ENCODE data around the gene UCN3. TPM values are rescaled to one million over a fixed set of nuclear protein-coding genes. Genes with fewer than 3 reads are reported as not detected.
A peak's percentile ranks its signal among the peaks of the same experiment; 100 is the strongest.

Gene UCN3
- total and polyA plus RNA-seq, 9 of the 15 experiments (the other 6 are each of a cell fraction or from before 2014, with no cell fraction given) = not detected

DNA sequence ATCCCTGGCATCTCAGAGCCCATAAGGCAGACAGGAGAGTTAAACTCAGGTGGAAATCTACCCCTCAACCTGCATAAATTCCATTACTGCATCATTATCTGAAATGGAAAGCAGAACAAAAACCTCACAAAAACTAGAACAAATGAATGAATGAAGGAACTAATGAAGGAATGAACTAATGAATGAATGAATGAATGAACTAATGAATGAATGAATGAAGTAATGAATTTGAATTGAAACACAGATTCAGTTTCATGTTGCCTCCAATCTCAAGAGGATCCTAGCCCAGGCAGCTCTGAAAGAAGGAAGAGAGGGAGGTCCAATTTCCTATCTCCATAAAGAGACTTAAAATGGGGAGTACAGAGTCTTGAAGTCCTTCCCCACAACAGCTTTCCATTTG, 1.9 kb upstream of the UCN3 start:
- Histone ChIP-seq H3K27ac (ENCODE audit: extremely low read depth, low read depth, low read length) (no peak overlapping the region), H3K79me2 (ENCODE audit: control insufficient read depth, insufficient read depth, low read length) (no peaks in the 10 kb centered on the region), H3K4me1 (replicated peaks in 1 of 2; ENCODE audit: control insufficient read depth in 2 of 2, insufficient read depth in 2 of 2, low read length in 2 of 2) (peaks cover 3 to 8% of the 10 kb centered on the region in 2 experiments; a peak in 4 of 5 replicates), H3K9ac (ENCODE audit: insufficient read depth in 1 of 2, low read depth in 2 of 2, low read length in 2 of 2) (no peak overlapping the region), H3K4me2 (ENCODE audit: insufficient read depth, low read length) (no peak overlapping the region), H4K20me1 (replicated peaks; ENCODE audit: control insufficient read depth, insufficient read depth, low read length) (no peaks in the 10 kb centered on the region), H3K27me3 (ENCODE audit: control insufficient read depth in 2 of 2, insufficient read depth in 2 of 2, low read length in 2 of 2) (peaks cover 0 to 5% of the 10 kb centered on the region in 2 experiments; a peak in 3 of 5 replicates), H3K9me3 (replicated peaks; ENCODE audit: control insufficient read depth, insufficient read depth, low read depth, low read length) (no peaks in the 10 kb centered on the region), H3K4me3 (no peak overlapping the region), H2AFZ (ENCODE audit: low read depth, low read length) (no peak overlapping the region), H3K36me3 (ENCODE audit: control insufficient read depth, insufficient read depth, low read length) (no peaks in the 10 kb centered on the region), H3K9me1 (ENCODE audit: control insufficient read depth, insufficient read depth, low read length) (no peaks in the 10 kb centered on the region)
- ChIA-PET CTCF (ENCODE audit: low intra/inter-chr PET ratio) (no interaction called here), POLR2A (interaction anchor here (0.7 kb wide), 1 partner anchor 311 kb away, joined by 3 read pairs; no protein-coding TSS in a partner anchor)
- DNase-seq (ENCODE audit: extremely low read depth in 1 of 4, low spot score in 3 of 4) = no peak
- TF ChIP-seq BCOR (IDR thresholded peaks at IDR 0.05) (0 out of 2 replicates have a peak, but pooled peaks have one; percentile 21), NFRKB (IDR thresholded peaks at IDR 0.05; ENCODE audit: low read depth) (peak; percentile 55; the same call in 1 of the 2 replicates), CBX3 (IDR thresholded peaks at IDR 0.05; ENCODE audit: borderline replicate concordance in 1 of 2, low read length in 2 of 2) (no peak), HMG20A (CRISPR knock-in tag; conservative IDR thresholded peaks at IDR 0.05) (no peak), ZNF24 (IDR thresholded peaks at IDR 0.05) (peak; percentile 100), ZBTB17 (CRISPR knock-in tag; IDR thresholded peaks at IDR 0.05) (no peak), ZNF318 (IDR thresholded peaks at IDR 0.05; ENCODE audit: borderline replicate concordance in 1 of 2, low read depth in 1 of 2) (peak in 1 of 2 experiments; percentile 79; a peak in 2 of 4 replicates), KAT8 (IDR thresholded peaks at IDR 0.05; ENCODE audit: low read depth) (no peak)
- in situ Hi-C loops (cut with MboI) = no loop called here
- ATAC-seq = no peak
- FAIRE-seq = no peak
- BruUV-seq (replicated peaks) = no TSS peak
- intact Hi-C loops (cut with micrococcal nuclease) = no loop called here
